ENCODE results near the gene USP54.

Gene USP54

DNA sequence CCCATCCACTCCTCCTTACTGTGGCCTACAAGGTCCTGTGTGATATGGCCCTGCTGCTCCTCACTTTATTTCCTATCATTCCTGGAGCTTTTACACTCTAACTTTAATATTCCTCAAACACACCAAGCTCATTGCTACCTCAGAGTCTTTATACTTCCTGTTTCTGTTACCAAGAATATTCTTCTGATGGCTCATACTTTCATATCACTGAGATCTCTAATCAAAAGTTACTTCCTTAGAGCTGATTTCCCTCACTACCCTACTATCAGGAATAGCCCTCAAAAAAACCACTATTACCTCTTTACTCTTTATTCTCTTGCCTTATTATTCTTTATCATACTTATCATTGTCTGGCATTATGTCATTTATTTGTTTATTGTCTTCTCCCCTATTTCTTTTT lies 89.5 kb downstream of the USP54 start:
- no peak overlapping the region for H3K27ac ChIP-seq (ENCODE audit: low read depth, low read length, severe bottlenecking)

GRCh38 chr10:73497623-73498022 lies 93.5 kb downstream of the USP54 start:
- H3K4me1 ChIP-seq (ENCODE audit: control insufficient read depth, insufficient read depth, low read length, poor library complexity, severe bottlenecking): peaks cover 14% of the 10 kb centered on the region
- peaks cover 50% of the 10 kb centered on the region for H3K36me3 ChIP-seq (ENCODE audit: control insufficient read depth, insufficient read depth, low read length)
- no peaks in the 10 kb centered on the region for H3K9me3 ChIP-seq (ENCODE audit: control insufficient read depth, low read length)
- no peak overlapping the region for H3K27ac ChIP-seq (ENCODE audit: low read depth, low read length, severe bottlenecking)
- H3K4me3 ChIP-seq (ENCODE audit: extremely low read depth, insufficient read depth, low read length, poor library complexity, severe bottlenecking): no peak overlapping the region
- WGBS, 2 experiments (ENCODE audit: insufficient coverage in 2 of 2): 94 to 96% methylated on average over 2 of the region's 2 CpGs

More for the DNA sequence above, 89.5 kb downstream of the USP54 start:
- H3K4me3 ChIP-seq (ENCODE audit: extremely low read depth, insufficient read depth, low read length, poor library complexity, severe bottlenecking): no peak overlapping the region
- H3K9me3 ChIP-seq (ENCODE audit: control insufficient read depth, low read length): no peaks in the 10 kb centered on the region
- peaks cover 68% of the 10 kb centered on the region for H3K36me3 ChIP-seq (ENCODE audit: control insufficient read depth, insufficient read depth, low read length)
- peaks cover 2% of the 10 kb centered on the region for H3K4me1 ChIP-seq (ENCODE audit: control insufficient read depth, insufficient read depth, low read length, poor library complexity, severe bottlenecking)

GRCh38 chr10:73495884-73496674 lies 95.1 kb downstream of the USP54 start, which contains the start of gene PPP3CB:
Gene PPP3CB, minus strand, starts transcription at chr10:73496024. Its CDS starts 135 bp downstream, at chr10:73495889.
- Histone ChIP-seq H3K36me3 (ENCODE audit: control insufficient read depth, insufficient read depth, low read length) (peaks cover 41% of the 10 kb centered on the region), H3K4me1 (ENCODE audit: control insufficient read depth, insufficient read depth, low read length, poor library complexity, severe bottlenecking) (peaks cover 14% of the 10 kb centered on the region), H3K9me3 (ENCODE audit: control insufficient read depth, low read length) (no peaks in the 10 kb centered on the region), H3K4me3 (ENCODE audit: extremely low read depth, insufficient read depth, low read length, poor library complexity, severe bottlenecking) (peak within 1 kb of the TSS; percentile 88), H3K27ac (ENCODE audit: low read depth, low read length, severe bottlenecking) (peak within 1 kb of the TSS; percentile 92)
- 13 to 14% methylated on average over 10 to 11 of the region's 28 CpGs for WGBS, 2 experiments (ENCODE audit: insufficient coverage in 2 of 2)

- Histone ChIP-seq H3K4me1 (ENCODE audit: control insufficient read depth, insufficient read depth, low read length, poor library complexity, severe bottlenecking) (peaks cover 14% of the 10 kb centered on the region), H3K4me3 (ENCODE audit: extremely low read depth, insufficient read depth, low read length, poor library complexity, severe bottlenecking) (peak overlapping the region; percentile 88), H3K36me3 (ENCODE audit: control insufficient read depth, insufficient read depth, low read length) (peaks cover 35% of the 10 kb centered on the region), H3K9me3 (ENCODE audit: control insufficient read depth, low read length) (no peaks in the 10 kb centered on the region), H3K27ac (ENCODE audit: low read depth, low read length, severe bottlenecking) (peak overlapping the region; percentile 92)
- WGBS, 2 experiments (ENCODE audit: insufficient coverage in 2 of 2): 0% methylated on average over 35 to 36 of the region's 55 CpGs
Measured at GRCh38 chr10:73495226-73495883, 95.8 kb downstream of the USP54 start.

DNA sequence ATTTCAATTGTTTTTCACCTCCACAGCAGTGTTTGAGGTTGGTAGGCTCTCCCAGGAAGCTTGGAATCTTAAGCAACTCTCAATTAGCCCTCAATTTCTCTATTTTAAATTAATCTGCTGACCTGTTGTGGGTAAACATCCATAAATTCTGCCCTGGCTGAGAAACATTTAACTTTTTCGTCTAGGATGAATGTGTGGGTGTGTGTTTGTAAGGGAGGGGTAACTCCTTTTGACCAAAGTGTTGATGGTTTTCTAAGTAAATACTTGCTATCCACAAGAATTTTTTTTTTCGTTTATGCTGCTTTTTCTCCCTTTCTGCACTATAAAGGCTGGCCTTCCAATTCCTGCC lies 96.3 kb downstream of the USP54 start:
- peak overlapping the region; percentile 92 for H3K27ac ChIP-seq (ENCODE audit: low read depth, low read length, severe bottlenecking)
- H3K9me3 ChIP-seq (ENCODE audit: control insufficient read depth, low read length): no peaks in the 10 kb centered on the region
- H3K4me3 ChIP-seq (ENCODE audit: extremely low read depth, insufficient read depth, low read length, poor library complexity, severe bottlenecking): peak overlapping the region; percentile 88
- H3K36me3 ChIP-seq (ENCODE audit: control insufficient read depth, insufficient read depth, low read length): peaks cover 32% of the 10 kb centered on the region
- WGBS, 2 experiments (ENCODE audit: insufficient coverage in 2 of 2): 0% methylated on average over 1 of the region's 2 CpGs; no CpG with 5 or more reads in 1 of the 2 experiments
- peaks cover 14% of the 10 kb centered on the region for H3K4me1 ChIP-seq (ENCODE audit: control insufficient read depth, insufficient read depth, low read length, poor library complexity, severe bottlenecking)

- no peak overlapping the region for H3K27ac ChIP-seq (ENCODE audit: low read depth, low read length, severe bottlenecking)
- WGBS, 2 experiments (ENCODE audit: insufficient coverage in 2 of 2): 84 to 97% methylated on average over 13 to 14 of the region's 15 CpGs
- H3K4me1 ChIP-seq (ENCODE audit: control insufficient read depth, insufficient read depth, low read length, poor library complexity, severe bottlenecking): peaks cover 14% of the 10 kb centered on the region
- no peaks in the 10 kb centered on the region for H3K9me3 ChIP-seq (ENCODE audit: control insufficient read depth, low read length)
- H3K36me3 ChIP-seq (ENCODE audit: control insufficient read depth, insufficient read depth, low read length): peaks cover 34% of the 10 kb centered on the region
- peak overlapping the region; percentile 88 for H3K4me3 ChIP-seq (ENCODE audit: extremely low read depth, insufficient read depth, low read length, poor library complexity, severe bottlenecking)
Measured at GRCh38 chr10:73494213-73494612, 96.9 kb downstream of the USP54 start.

- Histone ChIP-seq H3K4me1 (ENCODE audit: control insufficient read depth, insufficient read depth, low read length, poor library complexity, severe bottlenecking) (peaks cover 14% of the 10 kb centered on the region), H3K36me3 (ENCODE audit: control insufficient read depth, insufficient read depth, low read length) (peaks cover 31% of the 10 kb centered on the region), H3K27ac (ENCODE audit: low read depth, low read length, severe bottlenecking) (no peak overlapping the region), H3K9me3 (ENCODE audit: control insufficient read depth, low read length) (no peaks in the 10 kb centered on the region), H3K4me3 (ENCODE audit: extremely low read depth, insufficient read depth, low read length, poor library complexity, severe bottlenecking) (peak overlapping the region; percentile 88)
- no CpG with 5 or more reads among the region's 2 CpGs for WGBS, 2 experiments (ENCODE audit: insufficient coverage in 2 of 2)
Measured at GRCh38 chr10:73493781-73494180, 97.4 kb downstream of the USP54 start.

DNA sequence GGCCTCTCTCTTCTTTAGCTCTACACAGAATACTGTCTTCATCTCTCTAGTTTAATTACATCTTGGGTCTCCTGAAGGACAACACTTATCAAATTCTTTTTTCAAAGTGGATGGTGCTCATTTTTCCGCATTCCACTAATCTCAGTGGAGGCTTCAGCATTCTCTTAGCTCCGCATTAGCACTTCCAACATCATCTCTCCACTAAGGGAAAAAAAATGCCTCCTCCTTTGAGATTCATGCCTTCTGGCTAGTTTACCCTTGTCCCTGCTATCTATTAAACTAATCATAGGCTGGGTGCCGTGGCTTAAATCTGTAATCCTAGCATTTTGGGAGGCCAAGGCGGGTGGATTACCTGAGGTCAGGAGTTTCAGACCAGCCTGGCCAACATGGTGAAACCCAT lies 104.5 kb downstream of the USP54 start:
- Histone ChIP-seq H3K4me3 (ENCODE audit: extremely low read depth, insufficient read depth, low read length, poor library complexity, severe bottlenecking) (no peak overlapping the region), H3K4me1 (ENCODE audit: control insufficient read depth, insufficient read depth, low read length, poor library complexity, severe bottlenecking) (no peaks in the 10 kb centered on the region), H3K27ac (ENCODE audit: low read depth, low read length, severe bottlenecking) (no peak overlapping the region), H3K36me3 (ENCODE audit: control insufficient read depth, insufficient read depth, low read length) (peaks cover 47% of the 10 kb centered on the region), H3K9me3 (ENCODE audit: control insufficient read depth, low read length) (no peaks in the 10 kb centered on the region)
- WGBS, 2 experiments (ENCODE audit: insufficient coverage in 2 of 2): 96 to 100% methylated on average over 2 to 4 of the region's 4 CpGs

DNA sequence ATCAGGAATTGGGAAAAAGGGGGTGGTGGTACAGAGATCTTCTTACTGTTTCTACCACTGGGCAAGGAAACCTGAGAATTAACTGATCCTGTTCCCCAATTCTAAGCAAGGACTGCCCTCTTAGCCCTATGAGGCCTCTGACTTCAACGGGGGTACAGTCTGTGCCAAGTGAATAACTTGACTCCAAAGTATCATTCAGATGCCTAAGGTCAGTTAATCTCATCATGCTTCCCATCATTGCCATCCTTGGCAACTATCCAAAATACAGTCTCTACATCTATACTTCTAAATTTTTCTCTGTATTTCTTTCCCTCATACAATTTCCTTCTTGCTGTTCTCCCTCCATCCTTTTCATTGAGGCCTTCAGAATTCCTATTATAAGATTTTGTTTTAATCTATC lies 105.8 kb downstream of the USP54 start:
- H3K9me3 ChIP-seq (ENCODE audit: control insufficient read depth, low read length): no peaks in the 10 kb centered on the region
- H3K4me3 ChIP-seq (ENCODE audit: extremely low read depth, insufficient read depth, low read length, poor library complexity, severe bottlenecking): no peak overlapping the region
- WGBS, 2 experiments (ENCODE audit: insufficient coverage in 2 of 2): 83 to 100% methylated on average over 1 of the region's 1 CpG

GRCh38 chr10:73480158-73480557 lies 111.0 kb downstream of the USP54 start:
- no peaks in the 10 kb centered on the region for H3K4me1 ChIP-seq (ENCODE audit: control insufficient read depth, insufficient read depth, low read length, poor library complexity, severe bottlenecking)
- no peak overlapping the region for H3K4me3 ChIP-seq (ENCODE audit: extremely low read depth, insufficient read depth, low read length, poor library complexity, severe bottlenecking)
- peaks cover 43% of the 10 kb centered on the region for H3K36me3 ChIP-seq (ENCODE audit: control insufficient read depth, insufficient read depth, low read length)
- WGBS, 2 experiments (ENCODE audit: insufficient coverage in 2 of 2): 94 to 100% methylated on average over 2 to 7 of the region's 7 CpGs
- no peak overlapping the region for H3K27ac ChIP-seq (ENCODE audit: low read depth, low read length, severe bottlenecking)
- H3K9me3 ChIP-seq (ENCODE audit: control insufficient read depth, low read length): no peaks in the 10 kb centered on the region

More for the DNA sequence above, 105.8 kb downstream of the USP54 start:
- Histone ChIP-seq H3K4me1 (ENCODE audit: control insufficient read depth, insufficient read depth, low read length, poor library complexity, severe bottlenecking) (no peaks in the 10 kb centered on the region), H3K27ac (ENCODE audit: low read depth, low read length, severe bottlenecking) (no peak overlapping the region), H3K36me3 (ENCODE audit: control insufficient read depth, insufficient read depth, low read length) (peaks cover 47% of the 10 kb centered on the region)

GRCh38 chr10:73478636-73479035 lies 112.5 kb downstream of the USP54 start:
- Histone ChIP-seq H3K4me3 (ENCODE audit: extremely low read depth, insufficient read depth, low read length, poor library complexity, severe bottlenecking) (no peak overlapping the region), H3K27ac (ENCODE audit: low read depth, low read length, severe bottlenecking) (no peak overlapping the region), H3K4me1 (ENCODE audit: control insufficient read depth, insufficient read depth, low read length, poor library complexity, severe bottlenecking) (no peaks in the 10 kb centered on the region), H3K9me3 (ENCODE audit: control insufficient read depth, low read length) (no peaks in the 10 kb centered on the region), H3K36me3 (ENCODE audit: control insufficient read depth, insufficient read depth, low read length) (peaks cover 54% of the 10 kb centered on the region)
- WGBS, 2 experiments (ENCODE audit: insufficient coverage in 2 of 2): 100% methylated on average over 1 of the region's 3 CpGs; no CpG with 5 or more reads in 1 of the 2 experiments

Measured in mesodermal cell (in vitro differentiated cells).